ENCODE measurements around the gene MLPH.

Gene MLPH

DNA sequence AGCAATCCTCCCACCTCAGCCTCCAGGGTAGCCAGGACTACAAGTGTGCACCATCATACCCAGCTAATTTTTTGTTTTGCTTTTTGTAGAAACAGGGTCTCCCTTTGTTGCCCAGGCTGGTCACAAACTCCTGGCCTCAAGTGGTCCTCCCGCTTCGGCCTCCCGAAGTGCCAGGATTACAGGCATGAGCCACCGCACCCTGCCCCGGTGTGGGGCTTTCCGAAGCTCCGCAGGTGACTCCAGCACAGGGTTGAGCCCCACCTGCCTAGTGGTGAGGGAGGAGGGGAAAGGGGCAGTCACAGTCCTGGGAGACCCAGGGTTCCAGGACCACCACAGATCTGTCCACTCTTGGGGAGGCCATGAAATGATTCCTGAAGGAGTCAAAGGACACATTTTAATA lies 84.5 kb downstream of the MLPH start:
- no peak for DNase-seq

DNA sequence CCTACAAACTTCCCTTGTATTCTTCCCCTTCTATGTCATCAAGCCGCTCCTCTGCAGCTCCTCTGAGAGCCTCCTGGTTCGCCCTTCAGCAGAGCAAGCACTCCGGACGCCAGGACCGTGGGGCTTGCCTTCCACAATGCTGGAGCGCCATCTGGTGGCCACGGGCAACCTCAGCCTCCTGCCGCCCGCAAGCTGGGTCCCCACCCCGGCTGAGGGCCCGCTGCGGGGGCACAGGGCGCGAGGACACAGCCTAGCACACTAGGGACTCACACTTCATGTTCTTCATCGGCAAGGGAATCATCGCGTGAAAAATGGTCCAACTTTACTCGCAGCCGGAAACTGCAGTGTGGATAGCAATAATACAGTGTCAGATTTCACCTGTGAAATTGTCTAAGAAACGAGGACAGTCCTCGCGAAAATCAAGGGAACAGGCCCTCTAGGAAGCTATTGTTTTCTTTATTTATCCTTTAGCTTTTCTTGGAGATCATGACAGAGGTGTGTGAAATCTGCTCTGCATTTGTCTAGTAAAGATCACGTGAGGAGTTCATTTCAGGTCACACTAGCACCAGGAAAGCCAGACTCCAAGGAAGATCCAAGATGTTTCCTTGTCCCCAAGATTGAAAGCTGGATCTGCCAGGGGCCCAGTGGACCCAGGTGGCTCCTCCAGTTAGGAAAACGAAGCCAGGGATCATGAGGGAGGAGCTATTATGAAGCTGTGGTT lies 85.1 kb downstream of the MLPH start:
- DNase-seq, result peak; percentile 92 to 94

DNA sequence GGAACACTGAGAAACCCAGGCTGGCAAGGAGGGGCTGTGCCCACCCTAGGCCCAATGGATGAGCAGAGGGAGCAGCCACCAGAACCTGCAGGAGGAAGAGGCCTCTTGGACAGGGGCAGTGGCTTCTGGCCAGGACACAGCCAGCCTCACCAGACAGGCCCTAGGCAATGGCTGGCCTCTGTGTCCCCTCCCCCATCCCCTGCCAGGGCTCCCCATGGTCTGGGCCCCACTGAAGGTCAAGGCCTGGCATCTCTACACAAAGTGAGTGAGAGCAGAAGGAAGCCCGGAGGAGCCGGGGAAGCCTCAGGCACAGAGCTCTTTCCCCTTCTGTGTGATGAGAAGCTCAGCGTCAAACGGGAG lies 85.7 kb downstream of the MLPH start:
- DNase-seq, result no peak

DNA sequence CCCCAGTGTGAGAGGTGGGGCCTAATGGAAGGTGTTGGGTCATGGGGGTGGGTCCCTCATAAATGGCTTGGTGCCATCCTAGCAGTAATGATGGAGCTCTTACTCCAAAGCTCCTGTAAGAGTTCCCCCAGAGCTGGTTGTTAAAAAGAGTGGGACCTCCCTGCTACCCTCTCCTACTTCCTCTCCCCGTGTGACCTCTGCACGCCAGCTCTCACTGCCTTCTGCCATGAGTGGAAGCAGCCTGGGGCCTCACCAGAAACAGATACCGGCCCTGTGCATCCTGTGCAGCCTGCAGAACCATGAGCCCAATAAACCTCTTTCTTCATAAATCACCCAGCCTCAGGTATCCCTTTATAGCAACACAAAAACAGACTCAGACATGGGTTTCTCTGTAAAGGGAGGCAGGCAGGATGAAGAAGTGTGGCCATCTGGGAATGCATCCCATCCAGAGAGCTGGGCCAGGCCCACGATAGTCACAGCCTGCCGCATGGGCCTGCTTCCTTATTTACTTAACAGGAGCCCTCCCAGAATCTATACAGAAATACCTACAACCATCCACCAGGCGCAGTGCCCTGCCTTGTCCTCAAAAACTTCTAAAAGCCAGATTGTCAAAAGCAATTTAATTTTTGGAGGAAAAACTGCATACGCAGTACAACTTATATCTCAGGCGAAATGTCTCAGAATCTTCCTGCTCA lies 86.8 kb downstream of the MLPH start:
- DNase-seq, result no peak

DNA sequence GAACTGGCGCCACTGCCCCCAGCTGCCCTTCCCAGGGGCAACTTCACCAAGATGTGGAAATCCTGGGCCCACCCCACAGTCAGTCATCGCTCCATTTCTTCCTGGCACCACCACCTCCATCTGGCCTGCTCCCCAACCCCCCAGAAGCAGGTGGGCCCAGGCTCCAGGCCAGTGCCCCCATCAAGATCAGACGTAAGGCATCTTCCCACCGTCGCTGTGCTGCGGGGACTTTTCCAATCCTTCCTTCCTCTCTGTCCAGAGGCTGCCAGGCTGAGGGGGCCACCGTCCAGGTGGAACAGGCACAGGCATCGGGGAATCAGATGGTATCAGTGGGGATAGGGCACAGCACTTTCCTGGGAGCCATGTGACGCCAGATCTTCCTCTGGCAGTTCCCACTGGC lies 87.4 kb downstream of the MLPH start:
- no peak for DNase-seq

DNA sequence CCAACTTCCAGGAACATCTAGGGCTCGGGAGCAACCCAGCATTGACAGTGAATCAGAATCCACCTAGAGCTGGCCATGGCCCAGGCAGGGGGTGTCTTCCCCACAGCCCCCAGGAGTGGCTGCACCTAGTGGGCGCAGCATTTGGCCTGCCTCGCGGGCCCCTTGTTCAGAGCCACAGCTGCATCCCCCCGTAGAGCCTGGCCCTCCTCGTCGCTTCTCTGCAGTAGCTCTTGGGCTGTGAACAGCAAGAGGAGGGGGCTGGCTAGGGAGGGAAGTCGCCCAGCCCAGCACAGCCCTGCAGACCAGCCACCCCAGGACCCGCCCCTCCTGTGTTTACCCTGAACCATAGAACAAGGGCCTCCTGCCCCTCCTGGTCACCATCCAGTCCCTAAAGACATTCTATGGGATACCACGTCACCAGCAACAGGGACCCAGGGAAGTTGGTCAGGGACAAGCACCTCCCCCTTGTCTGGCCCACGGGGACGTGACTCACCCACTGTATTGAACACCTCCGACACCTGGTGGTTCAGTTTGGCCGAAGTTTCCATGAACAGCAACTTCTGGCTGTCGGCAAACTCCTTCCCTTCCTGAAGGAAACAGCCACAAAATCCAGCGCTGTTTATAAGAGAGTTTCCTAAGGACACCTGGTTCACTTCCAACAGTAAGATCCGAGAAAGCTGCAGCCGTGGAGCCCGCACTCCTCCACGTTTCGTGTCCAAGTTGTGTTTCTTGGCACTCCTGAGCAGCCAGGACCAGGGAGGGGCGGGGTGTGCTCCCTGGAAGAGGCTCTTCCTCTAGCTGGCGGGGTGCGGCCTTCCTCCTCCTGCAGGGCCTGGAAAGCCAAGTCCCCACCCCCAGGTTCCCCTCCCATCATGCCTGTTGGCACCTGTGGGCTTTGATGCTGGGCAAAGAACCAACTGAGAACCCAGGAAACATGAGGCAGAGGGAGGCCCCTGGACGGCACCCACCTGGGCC lies 88.1 kb downstream of the MLPH start:
- no peak for DNase-seq

DNA sequence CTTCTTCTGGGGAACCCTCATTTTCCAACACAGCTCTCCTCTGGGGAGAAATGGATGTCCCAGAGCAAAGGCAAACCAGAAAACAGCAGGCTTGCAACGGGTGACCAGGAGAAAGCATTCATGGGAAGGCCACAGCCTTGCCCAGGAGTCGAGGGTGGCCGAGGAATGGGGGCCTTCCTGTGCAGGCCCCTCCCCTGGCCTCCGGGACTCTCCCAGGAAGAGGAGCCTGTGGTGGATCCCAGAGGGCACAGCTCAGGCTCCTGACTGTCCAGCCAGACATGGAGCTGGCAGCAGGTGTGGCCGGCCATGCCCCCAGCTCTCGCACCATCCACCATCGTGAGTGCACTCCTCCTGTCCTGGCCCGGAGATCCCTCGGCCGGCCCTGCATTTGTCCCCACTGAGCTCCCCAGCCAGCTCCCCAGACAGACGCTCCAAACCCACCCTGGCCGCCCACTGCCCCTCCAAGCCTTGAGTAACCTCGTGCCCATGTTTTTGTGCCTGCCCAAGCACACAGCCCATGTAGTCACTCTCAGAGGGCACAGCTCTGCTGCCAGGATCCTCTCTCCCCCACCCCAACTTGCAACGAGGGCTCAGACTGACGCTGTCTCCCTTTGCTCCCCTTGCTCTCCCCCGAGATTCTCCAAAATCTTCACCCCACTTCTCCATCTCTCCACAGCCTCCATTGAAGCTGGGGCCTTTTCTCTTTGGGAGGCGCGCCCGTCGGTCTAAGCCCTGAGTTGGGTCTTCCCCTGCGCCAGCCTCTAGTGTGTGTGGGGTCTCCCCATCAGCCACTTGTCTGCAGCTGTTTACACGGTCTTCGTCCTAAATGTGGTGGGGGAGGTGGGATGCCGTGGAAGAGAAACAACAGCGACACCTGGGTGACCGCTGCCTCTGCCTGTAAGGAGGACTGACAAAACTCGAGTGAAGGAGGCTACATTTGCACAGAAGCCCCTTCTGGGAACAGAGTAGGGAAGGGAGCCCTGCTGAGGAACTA lies 89.1 kb downstream of the MLPH start:
- DNase-seq, result no peak

DNA sequence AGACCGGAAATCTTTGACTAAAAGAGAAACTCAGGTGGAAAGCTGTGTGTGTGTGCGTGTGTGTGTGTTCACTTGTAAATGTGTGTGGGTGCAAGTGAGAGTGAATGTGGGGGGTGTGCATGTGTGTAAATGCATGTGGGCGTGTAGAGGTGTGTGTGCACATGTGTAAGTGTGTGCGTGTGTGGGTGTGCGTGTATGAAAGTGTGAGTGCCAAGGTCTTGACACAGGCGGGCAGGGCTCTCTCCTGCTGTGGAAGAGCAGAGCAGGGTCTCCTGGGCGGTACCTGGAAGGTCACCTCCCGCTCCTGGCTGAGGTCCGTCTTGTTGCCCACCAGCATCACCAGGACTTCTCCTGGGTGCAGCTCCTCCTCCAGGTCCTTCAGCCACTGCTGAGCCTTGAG lies 89.9 kb downstream of the MLPH start:
- no peak for DNase-seq

DNA sequence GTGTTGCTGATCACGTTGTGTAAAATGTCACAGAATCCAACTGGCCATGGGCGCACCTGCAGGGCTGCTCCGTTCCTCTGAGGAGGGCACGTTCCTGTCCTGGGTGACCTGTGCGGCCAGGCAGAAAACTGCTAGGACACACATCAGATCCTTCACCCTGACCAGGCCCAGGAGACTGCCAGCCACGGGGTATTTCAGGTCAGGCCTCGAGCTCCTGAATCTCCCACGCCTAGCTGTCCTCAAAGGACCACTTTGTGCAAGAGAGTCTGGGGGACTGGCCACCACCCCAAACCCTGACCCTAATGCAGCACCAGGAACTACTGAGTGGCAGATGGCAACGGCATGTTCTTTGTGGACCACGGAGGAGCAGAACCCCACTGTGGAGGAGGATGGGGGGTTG lies 90.4 kb downstream of the MLPH start:
- DNase-seq, result no peak

DNA sequence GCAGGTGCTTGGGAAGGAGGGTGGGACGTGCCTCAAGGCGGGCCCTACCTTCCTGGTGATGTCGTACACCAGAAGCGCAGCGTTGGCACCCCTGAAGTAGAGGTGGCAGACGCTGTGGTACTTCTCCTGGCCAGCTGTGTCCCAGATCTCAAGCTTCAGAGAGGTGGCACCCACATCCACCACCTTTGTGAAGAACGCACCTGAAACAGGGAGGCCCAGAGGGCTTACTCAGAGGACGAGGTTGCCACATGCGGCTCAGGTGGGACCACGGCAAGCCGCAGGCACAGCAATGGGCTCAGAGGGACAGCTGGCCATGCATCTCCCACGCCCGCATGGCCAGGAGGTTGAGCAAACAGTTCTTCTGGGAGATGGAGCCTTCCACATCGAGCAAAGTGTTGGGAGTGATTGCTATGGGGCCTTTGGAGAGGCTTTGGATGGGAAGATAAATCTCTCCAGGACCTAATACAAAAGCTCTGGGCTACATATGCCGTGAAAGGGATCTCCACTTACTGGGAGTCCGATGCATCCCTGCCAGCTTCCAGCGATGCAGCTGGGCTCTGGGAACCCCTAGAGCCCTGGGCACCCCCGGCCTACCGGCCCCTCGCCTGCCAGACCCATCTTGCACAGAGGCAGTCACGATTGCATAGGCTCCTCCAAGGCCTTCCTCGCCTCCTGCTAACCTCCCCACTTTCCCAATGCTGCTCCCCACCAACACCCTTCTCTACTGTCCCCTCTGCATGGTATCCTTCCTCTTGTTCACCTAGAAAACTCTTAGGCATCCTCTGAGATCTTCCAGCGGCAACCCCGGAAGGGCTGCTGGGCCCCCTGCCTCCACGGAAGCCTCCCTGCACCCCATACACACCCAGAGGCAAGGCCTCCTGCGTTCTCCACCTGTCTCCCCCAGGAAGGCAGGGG lies 91.2 kb downstream of the MLPH start:
- DNase-seq, result no peak

DNA sequence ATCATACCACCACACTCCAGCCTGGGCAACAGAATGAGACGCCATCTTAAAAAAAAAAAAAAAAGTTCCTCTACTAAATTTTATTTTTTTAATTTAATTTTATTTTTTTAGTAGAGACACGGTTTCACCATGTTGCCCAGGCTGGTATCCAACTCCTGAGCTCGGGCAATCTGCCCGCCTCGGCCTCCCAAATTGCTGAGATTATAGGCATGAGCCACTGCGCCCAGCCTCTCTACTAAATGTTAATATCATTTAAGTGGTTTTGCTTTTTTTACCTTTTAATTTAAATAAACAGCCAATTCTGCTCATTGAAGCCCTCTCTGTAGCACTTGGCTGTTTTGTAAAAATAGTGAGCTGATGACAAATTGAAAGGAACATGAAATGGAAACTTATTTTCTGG lies 94.3 kb downstream of the MLPH start:
- no peak for DNase-seq

DNA sequence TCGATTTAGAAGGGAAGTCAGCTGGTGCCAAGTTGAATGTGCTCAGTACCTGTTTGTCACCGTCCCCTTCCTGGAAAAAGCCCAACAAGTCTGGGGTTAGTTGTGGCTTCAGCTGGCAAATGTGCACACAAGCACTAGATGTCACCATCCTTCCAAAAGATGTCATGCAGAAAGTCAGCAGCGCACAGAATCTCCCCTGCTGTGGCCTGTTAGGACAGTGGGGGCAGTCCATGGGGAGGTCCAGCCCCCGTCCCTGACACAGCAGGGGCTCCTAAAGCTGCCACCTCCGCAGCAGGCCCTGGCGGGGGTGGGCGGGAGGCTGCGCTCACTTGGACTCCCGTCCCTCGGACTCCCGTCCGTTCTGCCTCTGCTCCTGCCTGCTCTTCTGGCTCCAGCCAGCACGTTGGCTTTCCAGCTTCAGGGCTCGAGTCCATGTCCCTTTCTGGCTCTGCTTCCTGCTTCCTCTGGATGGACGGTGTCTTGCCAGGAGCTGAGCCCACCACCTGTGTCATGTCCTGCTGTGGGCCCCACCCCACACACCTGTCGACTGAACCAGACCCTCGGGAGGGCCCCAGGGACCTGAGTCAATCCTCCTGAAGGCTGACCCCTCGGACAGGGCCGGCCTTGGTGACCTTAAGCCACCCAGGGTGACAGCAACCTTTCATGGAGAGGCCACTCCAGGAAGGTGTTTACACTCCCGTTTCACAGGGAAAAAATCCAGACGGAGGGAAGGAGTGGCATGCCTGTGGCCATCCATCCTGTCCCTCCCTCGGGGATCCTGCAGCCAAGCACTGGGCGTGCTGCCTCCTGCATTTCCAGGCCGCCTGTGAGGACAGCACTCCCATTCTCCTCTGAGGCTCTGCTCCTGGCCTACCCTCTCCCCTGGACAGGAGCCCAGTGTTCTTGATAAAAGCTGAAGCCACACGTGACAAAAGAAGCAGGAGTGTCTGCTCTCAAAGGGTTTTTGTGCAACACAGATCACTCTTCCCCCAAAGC lies 95.0 kb downstream of the MLPH start:
- peak; percentile 42 to 59 for DNase-seq

DNA sequence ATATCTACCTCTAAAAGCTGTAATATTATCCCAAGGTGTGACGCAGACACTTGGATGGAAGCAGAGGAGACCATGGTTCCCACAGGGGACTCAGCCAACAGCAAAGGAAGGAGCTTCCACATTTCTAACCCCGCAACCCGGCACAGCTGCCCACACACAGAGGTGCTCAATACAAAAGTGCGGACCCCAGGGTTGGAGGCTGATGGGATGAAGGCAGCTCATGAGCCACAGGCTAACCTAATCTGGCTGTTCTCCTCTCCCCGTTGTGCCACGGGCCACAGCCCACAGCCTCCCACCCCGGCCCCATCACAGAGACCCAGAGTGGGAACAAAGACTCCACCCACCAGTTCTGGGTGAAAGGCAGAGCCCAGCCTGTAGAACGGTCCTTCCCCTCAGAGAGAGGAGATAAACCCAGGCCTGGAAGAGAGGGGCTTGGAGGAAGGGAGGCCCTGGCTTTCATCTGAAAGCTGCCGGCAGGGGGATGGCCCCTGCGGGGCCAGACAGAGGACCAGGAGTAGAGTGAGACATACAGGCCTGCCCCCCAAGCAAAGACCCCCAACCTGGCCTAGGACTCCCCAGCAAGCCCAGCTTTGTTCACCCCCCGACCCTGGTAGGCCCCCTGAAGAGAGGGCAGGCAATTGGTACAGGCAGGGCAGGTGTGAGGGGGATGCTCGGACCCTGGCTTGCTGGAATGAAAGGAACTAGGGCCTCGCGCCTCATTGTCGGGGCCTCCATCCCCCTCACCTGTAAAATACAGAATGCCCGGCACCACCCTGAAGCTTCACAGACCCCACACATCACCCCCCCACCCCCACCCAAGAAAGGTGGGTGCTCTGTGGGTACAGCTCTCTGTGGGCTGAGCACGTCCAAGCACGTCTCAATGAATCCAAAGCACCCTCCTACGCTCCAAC lies 96.6 kb downstream of the MLPH start:
- no peak for DNase-seq

DNA sequence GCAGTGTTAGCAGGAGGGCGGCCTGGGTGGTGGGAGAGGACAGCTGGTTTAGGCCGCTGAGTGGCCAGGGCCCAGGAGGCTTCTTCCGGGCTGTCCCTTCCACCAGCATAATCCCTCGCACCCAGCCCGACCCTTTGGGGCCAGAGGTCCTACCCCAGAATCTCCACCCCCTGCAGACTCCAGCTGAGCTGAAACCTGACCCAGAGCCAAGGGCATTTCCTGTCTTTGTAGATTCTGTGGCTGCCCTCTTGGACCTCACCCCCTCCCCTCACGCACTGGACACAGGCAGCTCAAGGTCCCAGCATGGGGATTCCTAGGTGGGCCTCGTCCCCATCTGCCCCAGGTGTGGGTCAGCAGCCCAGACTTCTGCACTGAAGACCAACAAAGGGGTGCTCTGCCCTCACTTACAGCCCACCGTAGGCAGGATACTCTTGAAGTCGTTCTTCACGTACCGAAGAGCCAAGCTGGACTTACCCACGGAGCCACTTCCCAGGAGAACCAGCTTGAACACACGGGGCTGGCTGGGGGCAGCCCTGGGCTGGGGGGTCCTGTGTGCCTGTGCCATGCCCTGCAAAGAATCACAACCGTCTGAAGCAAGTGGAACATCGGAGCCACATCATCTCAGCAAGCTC lies 98.7 kb downstream of the MLPH start:
- DNase-seq, result no peak

DNA sequence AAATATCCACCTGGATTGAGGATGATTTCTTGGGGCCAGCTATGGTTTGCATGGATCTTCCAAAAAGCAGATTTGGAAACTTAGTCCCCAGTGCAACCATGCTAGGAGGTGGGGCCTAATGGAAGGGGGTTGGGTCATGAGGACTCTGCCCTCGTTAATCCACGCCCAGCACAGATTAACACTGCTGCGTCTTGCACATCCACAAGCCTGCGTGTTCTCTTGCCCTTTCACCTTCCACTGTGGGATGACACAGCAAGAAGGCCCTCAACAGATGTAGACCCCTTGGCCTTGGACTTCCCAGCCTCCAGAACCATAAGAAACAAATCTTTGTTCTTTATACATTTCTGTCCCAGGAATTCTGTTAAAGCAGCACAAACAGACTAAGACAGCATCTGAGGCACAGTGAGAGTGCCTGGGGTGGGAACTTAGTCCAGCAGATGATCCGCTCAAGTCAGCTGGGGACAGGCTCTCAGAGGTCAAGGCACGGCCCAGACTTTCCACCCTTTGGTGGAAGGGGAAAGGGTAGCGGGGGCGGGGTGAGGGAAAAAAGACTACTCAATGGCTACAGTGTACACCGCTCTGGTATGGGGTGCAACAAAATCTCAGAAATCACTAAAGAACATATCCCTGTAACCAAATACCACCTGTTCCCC lies 101.1 kb downstream of the MLPH start:
- no peak for DNase-seq

DNA sequence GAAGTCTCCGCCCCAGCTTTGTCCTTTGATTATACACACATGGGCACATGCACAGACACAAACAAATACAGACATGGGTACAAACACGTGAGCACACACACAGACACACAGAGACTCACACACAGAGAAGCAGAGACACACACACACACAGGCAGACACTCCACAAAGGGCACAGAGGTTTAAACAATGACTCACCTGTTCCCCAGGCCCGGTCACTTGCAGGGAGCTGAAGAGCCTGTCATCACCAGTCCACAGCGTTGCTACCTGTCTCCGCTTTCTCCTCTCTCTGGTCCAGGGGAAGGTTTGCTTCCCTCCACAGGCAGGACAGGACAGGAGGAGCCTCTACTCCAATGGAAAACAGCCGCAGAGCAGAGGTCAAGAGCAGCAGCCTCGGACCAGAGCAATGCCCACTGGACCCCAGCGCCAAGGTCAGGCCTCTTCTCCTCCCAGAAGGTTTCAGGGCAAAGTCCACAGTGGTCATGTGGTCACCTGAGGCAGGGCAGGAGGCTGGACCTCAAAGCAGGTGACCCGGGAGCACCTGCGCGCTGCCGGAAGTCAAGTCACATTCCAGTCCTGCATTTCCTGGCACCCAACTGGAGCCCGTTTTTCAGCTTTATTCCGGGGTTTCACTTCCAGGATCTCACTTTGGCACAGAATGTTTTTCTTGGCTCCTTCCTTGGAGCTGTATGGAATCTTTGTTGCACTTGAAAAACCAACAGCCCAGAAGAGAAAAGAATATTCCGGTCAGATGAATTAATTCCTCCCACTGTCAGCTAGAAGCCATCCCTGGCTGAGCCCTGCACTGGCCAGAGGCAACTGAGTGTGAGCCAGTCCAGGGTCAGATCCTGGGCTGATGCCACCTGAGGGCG lies 103.5 kb downstream of the MLPH start, which contains the start of gene RAB17:
RAB17 (minus strand) TSS at position 463 of the 869 bp plus-strand sequence. CDS start 4,580 bp downstream, outside the sequence.
- no peak for DNase-seq

Measured in activated CD4-positive, alpha-beta T cell treated with anti-CD3 and anti-CD28 coated beads, Interleukin-2, amount 50 U/mL, for 48 hours (primary cell).